ENCODE measurements around the gene ESYT2. TPM values are rescaled to one million over a fixed set of nuclear protein-coding genes. Genes with fewer than 3 reads are reported as not detected.

Gene ESYT2
- total and polyA plus RNA-seq, 5 donors: 29.0 to 84.7 (median 51.7) TPM

- WGBS: 77% methylated on average over 14 of the region's 14 CpGs
- ATAC-seq: peak; percentile 83 to 85
- Histone ChIP-seq H3K9me3 (ENCODE audit: control insufficient read depth, low read length) (no peaks in the 10 kb centered on the region), H3K4me1 (ENCODE audit: control insufficient read depth, insufficient read depth, low read length) (peaks cover 3% of the 10 kb centered on the region), H3K27me3 (ENCODE audit: control insufficient read depth, insufficient read depth) (no peaks in the 10 kb centered on the region), H3K27ac (ENCODE audit: low read length) (peak overlapping the region; percentile 2), H3K4me3 (ENCODE audit: low read length) (no peak overlapping the region)
- intact Hi-C loops (cut with DNase I): no loop called here
- DNase-seq: no peak
These were observed 65.8 kb downstream of the ESYT2 start for GRCh38 chr7:158763454-158764033.

- Histone ChIP-seq H3K9me3 (ENCODE audit: control insufficient read depth, low read length) (no peaks in the 10 kb centered on the region), H3K4me3 (ENCODE audit: low read length) (no peak overlapping the region), H3K27ac (ENCODE audit: low read length) (no peak overlapping the region), H3K27me3 (ENCODE audit: control insufficient read depth, insufficient read depth) (no peaks in the 10 kb centered on the region), H3K4me1 (ENCODE audit: control insufficient read depth, insufficient read depth, low read length) (peaks cover 3% of the 10 kb centered on the region)
- DNase-seq: no peak
- 95% methylated on average over 12 of the region's 12 CpGs for WGBS
- intact Hi-C loops (cut with DNase I): no loop called here
- ATAC-seq: no peak
These were observed 67.4 kb downstream of the ESYT2 start for GRCh38 chr7:158761945-158762344.

GRCh38 chr7:158760936-158761335 is 68.4 kb downstream of the ESYT2 start:
- Histone ChIP-seq H3K27ac (ENCODE audit: low read length) (no peak overlapping the region), H3K4me3 (ENCODE audit: low read length) (no peak overlapping the region), H3K4me1 (ENCODE audit: control insufficient read depth, insufficient read depth, low read length) (peaks cover 3% of the 10 kb centered on the region), H3K27me3 (ENCODE audit: control insufficient read depth, insufficient read depth) (no peaks in the 10 kb centered on the region), H3K9me3 (ENCODE audit: control insufficient read depth, low read length) (no peaks in the 10 kb centered on the region)
- intact Hi-C loops (cut with DNase I): no loop called here
- ATAC-seq (no peak), DNase-seq (no peak)
- WGBS: 83% methylated on average over 8 of the region's 8 CpGs

GRCh38 chr7:158760445-158760764 is 68.9 kb downstream of the ESYT2 start:
- WGBS: 92% methylated on average over 3 of the region's 3 CpGs
- DNase-seq (no peak), ATAC-seq (no peak)
- Histone ChIP-seq H3K4me1 (ENCODE audit: control insufficient read depth, insufficient read depth, low read length) (peaks cover 3% of the 10 kb centered on the region), H3K4me3 (ENCODE audit: low read length) (no peak overlapping the region), H3K27me3 (ENCODE audit: control insufficient read depth, insufficient read depth) (no peaks in the 10 kb centered on the region), H3K27ac (ENCODE audit: low read length) (no peak overlapping the region), H3K9me3 (ENCODE audit: control insufficient read depth, low read length) (no peaks in the 10 kb centered on the region)
- intact Hi-C loops (cut with DNase I): no loop called here

GRCh38 chr7:158759749-158760444 is 69.4 kb downstream of the ESYT2 start:
- DNase-seq: no peak
- no peak overlapping the region for H3K4me3 ChIP-seq (ENCODE audit: low read length)
- WGBS: 92% methylated on average over 14 of the region's 14 CpGs
- no peak overlapping the region for H3K27ac ChIP-seq (ENCODE audit: low read length)
- ATAC-seq: no peak
- intact Hi-C loops (cut with DNase I): no loop called here
- no peaks in the 10 kb centered on the region for H3K27me3 ChIP-seq (ENCODE audit: control insufficient read depth, insufficient read depth)
- H3K9me3 ChIP-seq (ENCODE audit: control insufficient read depth, low read length): no peaks in the 10 kb centered on the region
- peaks cover 2% of the 10 kb centered on the region for H3K4me1 ChIP-seq (ENCODE audit: control insufficient read depth, insufficient read depth, low read length)

- Histone ChIP-seq H3K4me1 (ENCODE audit: control insufficient read depth, insufficient read depth, low read length) (no peaks in the 10 kb centered on the region), H3K9me3 (ENCODE audit: control insufficient read depth, low read length) (no peaks in the 10 kb centered on the region), H3K27me3 (ENCODE audit: control insufficient read depth, insufficient read depth) (no peaks in the 10 kb centered on the region), H3K4me3 (ENCODE audit: low read length) (no peak overlapping the region), H3K27ac (ENCODE audit: low read length) (no peak overlapping the region)
- intact Hi-C loops (cut with DNase I): no loop called here
- WGBS: 98% methylated on average over 4 of the region's 4 CpGs
- DNase-seq: no peak
- no peak for ATAC-seq
These were observed 70.1 kb downstream of the ESYT2 start for GRCh38 chr7:158759245-158759614.

GRCh38 chr7:158758586-158759244 is 70.6 kb downstream of the ESYT2 start:
- Histone ChIP-seq H3K4me3 (ENCODE audit: low read length) (no peak overlapping the region), H3K27me3 (ENCODE audit: control insufficient read depth, insufficient read depth) (no peaks in the 10 kb centered on the region), H3K27ac (ENCODE audit: low read length) (no peak overlapping the region), H3K4me1 (ENCODE audit: control insufficient read depth, insufficient read depth, low read length) (no peaks in the 10 kb centered on the region), H3K9me3 (ENCODE audit: control insufficient read depth, low read length) (no peaks in the 10 kb centered on the region)
- WGBS: 96% methylated on average over 16 of the region's 16 CpGs
- no peak for ATAC-seq
- no peak for DNase-seq
- intact Hi-C loops (cut with DNase I): no loop called here

- WGBS: 96% methylated on average over 16 of the region's 16 CpGs
- no peak for ATAC-seq
- no peak overlapping the region for H3K27ac ChIP-seq (ENCODE audit: low read length)
These were observed 71.8 kb downstream of the ESYT2 start for GRCh38 chr7:158757404-158757989.

GRCh38 chr7:158754746-158755444 is 74.4 kb downstream of the ESYT2 start:
- Histone ChIP-seq H3K27ac (ENCODE audit: low read length) (peak overlapping the region; percentile 17), H3K27me3 (ENCODE audit: control insufficient read depth, insufficient read depth) (no peaks in the 10 kb centered on the region), H3K4me3 (ENCODE audit: low read length) (no peak overlapping the region), H3K4me1 (ENCODE audit: control insufficient read depth, insufficient read depth, low read length) (no peaks in the 10 kb centered on the region), H3K9me3 (ENCODE audit: control insufficient read depth, low read length) (no peaks in the 10 kb centered on the region)
- WGBS: 64% methylated on average over 11 of the region's 11 CpGs
- ATAC-seq (peak in 1 of 2 donors; percentile 43), DNase-seq (no peak)
- intact Hi-C loops (cut with DNase I): no loop called here

More at GRCh38 chr7:158757404-158757989, 71.8 kb downstream of the ESYT2 start:
- H3K4me3 ChIP-seq (ENCODE audit: low read length): no peak overlapping the region
- no peaks in the 10 kb centered on the region for H3K4me1 ChIP-seq (ENCODE audit: control insufficient read depth, insufficient read depth, low read length)
- H3K27me3 ChIP-seq (ENCODE audit: control insufficient read depth, insufficient read depth): no peaks in the 10 kb centered on the region
- intact Hi-C loops (cut with DNase I): no loop called here
- no peak for DNase-seq
- H3K9me3 ChIP-seq (ENCODE audit: control insufficient read depth, low read length): no peaks in the 10 kb centered on the region

- H3K4me1 ChIP-seq (ENCODE audit: control insufficient read depth, insufficient read depth, low read length): no peaks in the 10 kb centered on the region
- 98% methylated on average over 5 of the region's 5 CpGs for WGBS
- H3K27ac ChIP-seq (ENCODE audit: low read length): no peak overlapping the region
- DNase-seq (no peak), ATAC-seq (no peak)
- H3K27me3 ChIP-seq (ENCODE audit: control insufficient read depth, insufficient read depth): no peaks in the 10 kb centered on the region
- H3K4me3 ChIP-seq (ENCODE audit: low read length): no peak overlapping the region
- intact Hi-C loops (cut with DNase I): no loop called here
- H3K9me3 ChIP-seq (ENCODE audit: control insufficient read depth, low read length): no peaks in the 10 kb centered on the region
These were observed 75.4 kb downstream of the ESYT2 start for GRCh38 chr7:158753900-158754299.

GRCh38 chr7:158751751-158752150 is 77.6 kb downstream of the ESYT2 start:
- ATAC-seq: no peak
- Histone ChIP-seq H3K4me1 (ENCODE audit: control insufficient read depth, insufficient read depth, low read length) (no peaks in the 10 kb centered on the region), H3K27ac (ENCODE audit: low read length) (no peak overlapping the region), H3K4me3 (ENCODE audit: low read length) (no peak overlapping the region), H3K9me3 (ENCODE audit: control insufficient read depth, low read length) (no peaks in the 10 kb centered on the region), H3K27me3 (ENCODE audit: control insufficient read depth, insufficient read depth) (no peaks in the 10 kb centered on the region)
- intact Hi-C loops (cut with DNase I): no loop called here
- WGBS: 80% methylated on average over 3 of the region's 3 CpGs
- no peak for DNase-seq
